ENCODE data around the gene TMPRSS9. TPM values are rescaled to one million over a fixed set of nuclear protein-coding genes. Genes with fewer than 3 reads are reported as not detected.
A peak's percentile ranks its signal among the peaks of the same experiment; 100 is the strongest.

The TMPRSS9 gene
- total and polyA plus RNA-seq, 2 of the 13 experiments (the other 11 are each of a cell fraction or from before 2014, with no cell fraction given) = 2.5 to 5.2 TPM

GRCh38 chr19:2394442-2395292 is 34.6 kb downstream of the TMPRSS9 start (continued):
- TF ChIP-seq RNF219 (CRISPR knock-in tag; IDR thresholded peaks at IDR 0.05) (no peak), IKZF5 (CRISPR knock-in tag; IDR thresholded peaks at IDR 0.05) (peak; percentile 27; the same call in 1 of the 2 replicates), SOX6 (IDR thresholded peaks at IDR 0.05) (no peak), SOX6 (CRISPR knock-in tag; IDR thresholded peaks at IDR 0.05) (no peak; the same call in 1 of the 2 replicates), HOXA9 (CRISPR knock-in tag; IDR thresholded peaks at IDR 0.05; ENCODE audit: borderline replicate concordance) (no peak), ZNF136 (CRISPR knock-in tag; IDR thresholded peaks at IDR 0.05; ENCODE audit: low read depth) (no peak), RFXANK (CRISPR knock-in tag; IDR thresholded peaks at IDR 0.05) (no peak), ZNF775 (CRISPR knock-in tag; IDR thresholded peaks at IDR 0.05; ENCODE audit: borderline replicate concordance) (no peak), GABPB1 (CRISPR knock-in tag; IDR thresholded peaks at IDR 0.05) (peak; percentile 29; the same call in 1 of the 2 replicates), GATA4 (IDR thresholded peaks at IDR 0.05; ENCODE audit: borderline replicate concordance, low read depth) (no peak), ZNF414 (CRISPR knock-in tag; IDR thresholded peaks at IDR 0.05) (no peak), ZSCAN25 (CRISPR knock-in tag; IDR thresholded peaks at IDR 0.05) (no peak), ZNF17 (CRISPR knock-in tag; IDR thresholded peaks at IDR 0.05) (no peak), ZC3H4 (CRISPR knock-in tag; IDR thresholded peaks at IDR 0.05; ENCODE audit: borderline replicate concordance) (no peak), ZNF556 (CRISPR knock-in tag; IDR thresholded peaks at IDR 0.05; ENCODE audit: borderline replicate concordance) (no peak), DNMT3B (CRISPR knock-in tag; conservative IDR thresholded peaks at IDR 0.05) (no peak), PRDM15 (CRISPR knock-in tag; IDR thresholded peaks at IDR 0.05) (no peak)
